ENCODE data around the gene C1QB.

Gene C1QB

DNA sequence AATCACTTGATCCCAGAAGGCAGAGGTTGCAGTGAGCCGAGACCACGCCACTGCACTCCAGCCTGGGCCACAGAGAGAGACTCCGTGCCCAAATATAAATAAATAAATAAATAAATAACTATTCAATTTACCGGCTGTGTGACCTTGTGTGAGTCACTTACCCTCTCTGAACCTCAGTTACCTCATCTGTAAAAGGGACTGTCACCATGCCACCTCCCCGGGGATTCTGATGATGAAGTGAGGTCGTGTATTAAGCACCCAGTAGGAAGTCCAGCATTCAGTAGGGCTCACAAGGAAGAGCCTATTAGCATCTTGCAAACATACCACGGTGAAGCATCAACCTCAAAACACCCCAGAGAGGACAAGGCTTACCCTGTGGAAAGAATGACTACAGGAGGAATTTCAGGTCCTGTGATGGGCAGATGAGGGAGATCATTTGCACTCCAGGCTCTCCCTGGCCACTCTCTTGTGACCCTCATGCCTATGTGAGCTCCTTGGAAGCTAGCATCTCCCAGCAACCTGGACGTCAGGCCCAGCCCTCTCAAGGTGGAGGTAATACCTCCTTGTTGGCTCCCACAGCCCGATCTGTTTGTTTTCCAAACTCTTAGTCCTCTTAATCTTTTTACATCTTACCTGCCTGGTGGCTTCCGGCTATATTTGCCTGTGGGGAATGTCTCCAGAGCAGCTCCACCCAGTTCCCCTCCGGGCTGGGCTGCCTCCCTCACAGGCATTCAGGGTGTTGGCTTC lies 24.2 kb upstream of the C1QB start:
- no peak for TF ChIP-seq CTCF (IDR thresholded peaks at IDR 0.05; ENCODE audit: control extremely low read depth, extremely low read depth, low read depth, missing control alignments)
- no peak for DNase-seq (ENCODE audit: extremely low spot score)
- ChIA-PET CTCF (interaction anchor here (1.0 kb wide), 1 partner anchor 45 kb away, joined by 3 read pairs; no protein-coding TSS in a partner anchor), POLR2A (no interaction called here)

GRCh38 chr1:22629886-22630285 lies 23.1 kb upstream of the C1QB start:
- DNase-seq (ENCODE audit: extremely low spot score) = no peak
- no peak for TF ChIP-seq CTCF (IDR thresholded peaks at IDR 0.05; ENCODE audit: control extremely low read depth, extremely low read depth, low read depth, missing control alignments)
- ChIA-PET POLR2A (no interaction called here), CTCF (no interaction called here)

DNA sequence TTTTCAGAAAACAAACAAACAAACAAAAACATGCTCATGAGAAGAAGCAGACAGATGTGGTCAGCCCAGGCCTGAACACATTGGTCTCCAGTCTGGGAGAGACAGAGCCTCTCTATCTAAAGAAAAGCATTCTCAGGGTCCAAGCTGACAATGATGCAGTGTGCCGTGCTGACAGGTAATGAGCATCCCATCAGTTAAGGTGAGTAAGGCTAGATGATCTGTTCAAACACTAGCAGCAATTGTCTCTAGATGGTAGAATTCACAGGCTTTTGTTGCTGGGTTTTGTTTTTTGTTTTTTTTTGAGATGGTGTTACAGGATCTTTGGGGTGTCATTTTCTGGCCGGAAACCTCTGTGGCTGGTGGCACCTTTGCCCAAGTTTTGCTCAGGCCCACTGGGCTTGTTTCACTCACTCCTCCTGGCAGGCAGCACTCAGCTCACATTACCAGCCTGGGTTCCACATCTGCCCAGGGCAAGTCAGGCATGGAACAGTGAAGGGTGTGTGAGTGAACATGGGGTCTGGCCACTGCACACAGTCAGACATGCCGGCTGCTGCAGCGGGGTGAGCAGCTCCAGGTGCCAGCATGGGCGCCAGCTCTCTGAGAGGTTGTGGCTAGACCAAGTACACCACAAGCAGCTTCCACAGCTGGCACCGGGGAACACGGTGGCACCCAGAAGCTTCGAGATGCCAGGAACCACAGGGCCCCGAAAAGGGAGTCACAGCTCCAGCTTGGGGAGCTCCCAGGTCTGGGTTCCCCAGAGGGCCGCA lies 19.2 kb upstream of the C1QB start:
- CTCF ChIA-PET = interaction anchor here (0.8 to 2.9 kb wide), 3 partner anchors 8 to 214 kb away, joined by 3 to 13 read pairs (median 3); no protein-coding TSS in a partner anchor
- TF ChIP-seq CTCF (IDR thresholded peaks at IDR 0.05; ENCODE audit: control extremely low read depth, extremely low read depth, low read depth, missing control alignments) = no peak
- DNase-seq (ENCODE audit: extremely low spot score) = no peak
- POLR2A ChIA-PET = interaction anchor here (0.6 kb wide), 1 partner anchor 1042 kb away, joined by 3 read pairs; no protein-coding TSS in a partner anchor

- no peak for TF ChIP-seq CTCF (IDR thresholded peaks at IDR 0.05; ENCODE audit: control extremely low read depth, extremely low read depth, low read depth, missing control alignments)
- CTCF ChIA-PET = interaction anchor here (1.6 kb wide), 1 partner anchor 18 kb away, joined by 3 read pairs; the partner anchor contains the start of gene C1QB
- POLR2A ChIA-PET = no interaction called here
These were observed 17.6 kb upstream of the C1QB start for GRCh38 chr1:22635436-22635835.

GRCh38 chr1:22636353-22636752 lies 16.7 kb upstream of the C1QB start, which contains the start of gene C1QA:
Gene C1QA, plus strand, starts transcription at chr1:22636628. Its CDS starts 989 bp downstream, at chr1:22637617.
- no peak for TF ChIP-seq CTCF (IDR thresholded peaks at IDR 0.05; ENCODE audit: control extremely low read depth, extremely low read depth, low read depth, missing control alignments)
- DNase-seq (ENCODE audit: extremely low spot score) = no peak
- POLR2A ChIA-PET = no interaction called here
- CTCF ChIA-PET = interaction anchor here (1.1 to 1.6 kb wide), 2 partner anchors 17 to 531 kb away, joined by 3 read pairs; partner anchors contain the start of gene C1QB

More at GRCh38 chr1:22635436-22635835, 17.6 kb upstream of the C1QB start:
- no peak for DNase-seq (ENCODE audit: extremely low spot score)

DNA sequence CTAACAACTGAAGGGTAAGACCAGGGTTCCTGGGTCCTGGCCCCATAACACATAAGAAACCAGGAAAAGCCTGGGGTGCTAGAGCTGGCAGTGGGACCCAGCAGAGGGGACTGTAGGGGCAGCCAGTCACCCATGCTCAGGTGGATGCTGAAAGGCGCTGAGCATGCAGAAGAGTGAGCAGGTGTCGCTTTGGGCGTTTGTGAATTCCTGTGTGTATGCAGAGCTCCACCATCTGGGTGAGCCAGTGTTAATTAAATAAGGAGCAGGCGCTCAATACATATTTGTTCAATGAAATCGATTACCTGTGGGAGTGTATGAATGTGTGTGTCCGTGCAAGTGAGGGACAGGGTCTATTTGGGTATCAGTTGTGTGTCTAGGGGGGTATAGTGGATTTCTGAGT lies 16.1 kb upstream of the C1QB start:
- no peak for DNase-seq (ENCODE audit: extremely low spot score)
- POLR2A ChIA-PET = no interaction called here
- CTCF ChIA-PET = interaction anchor here (1.1 to 1.6 kb wide), 2 partner anchors 16 to 531 kb away, joined by 3 read pairs; partner anchors contain the start of gene C1QB

More for the DNA sequence above, 16.1 kb upstream of the C1QB start:
- TF ChIP-seq CTCF (IDR thresholded peaks at IDR 0.05; ENCODE audit: control extremely low read depth, extremely low read depth, low read depth, missing control alignments) = no peak

Data from GM10248 (cell line).